ENCODE results near the gene ITPR2. TPM values are rescaled to one million over a fixed set of nuclear protein-coding genes. Genes with fewer than 3 reads are reported as not detected.
"Not testable (repeated sequence)": the region's sequence is repeated elsewhere in the genome, so short reads cannot be mapped to it uniquely, and the experiment has no call there.

Gene ITPR2
- polyA plus RNA-seq, 4 donors = 11.0 to 15.3 (median 14.6) TPM

DNA sequence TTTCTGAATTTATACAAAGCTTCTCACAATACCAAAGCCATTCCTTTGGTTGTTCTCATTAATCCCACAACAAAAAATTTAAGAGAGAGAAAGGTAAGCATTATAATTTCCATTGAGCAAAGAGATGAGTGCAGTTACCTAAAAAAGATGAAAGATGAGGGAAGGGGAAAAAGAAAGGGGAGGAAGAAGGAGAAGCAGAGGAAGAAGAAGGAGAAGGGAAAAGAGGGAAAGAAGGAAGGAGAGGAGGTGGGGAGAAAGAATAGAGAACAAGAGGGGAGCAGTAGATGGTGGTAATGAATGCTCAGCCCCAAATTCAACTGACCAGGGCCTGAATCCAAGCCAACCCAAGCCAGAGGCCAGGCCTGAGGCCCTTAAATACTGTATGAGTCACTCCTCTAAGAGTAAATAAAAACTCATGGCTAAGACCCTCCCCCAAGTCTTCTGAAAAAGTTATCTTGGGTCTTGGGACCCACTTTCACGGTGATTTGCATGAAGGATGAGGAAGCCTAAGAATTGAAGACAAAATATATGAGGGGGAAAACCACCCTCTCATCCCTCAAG, 144.6 kb downstream of the ITPR2 start:
- DNase-seq (ENCODE audit: low read depth in 4 of 4, low spot score in 2 of 4) = no peak

DNA sequence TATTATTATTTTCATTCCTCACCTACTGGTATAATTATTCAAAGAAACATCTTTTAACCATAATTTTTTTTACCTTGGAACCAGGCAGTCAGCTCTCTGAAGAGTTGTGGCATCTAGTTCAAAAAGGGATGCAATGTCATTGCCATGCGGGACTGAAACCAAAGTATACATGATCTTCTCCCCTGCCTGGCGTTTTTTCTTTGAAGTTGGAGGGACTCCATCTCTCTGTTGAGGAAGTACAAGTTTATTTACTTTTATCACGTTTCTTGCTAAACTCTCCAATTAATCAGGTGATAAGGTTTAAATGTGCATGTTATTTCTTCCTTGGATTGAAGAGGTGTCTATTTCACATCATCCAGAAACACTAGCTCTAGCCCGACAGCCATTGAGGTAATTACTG, 146.6 kb downstream of the ITPR2 start:
- DNase-seq (ENCODE audit: low read depth in 4 of 4, low spot score in 2 of 4) = no peak

DNA sequence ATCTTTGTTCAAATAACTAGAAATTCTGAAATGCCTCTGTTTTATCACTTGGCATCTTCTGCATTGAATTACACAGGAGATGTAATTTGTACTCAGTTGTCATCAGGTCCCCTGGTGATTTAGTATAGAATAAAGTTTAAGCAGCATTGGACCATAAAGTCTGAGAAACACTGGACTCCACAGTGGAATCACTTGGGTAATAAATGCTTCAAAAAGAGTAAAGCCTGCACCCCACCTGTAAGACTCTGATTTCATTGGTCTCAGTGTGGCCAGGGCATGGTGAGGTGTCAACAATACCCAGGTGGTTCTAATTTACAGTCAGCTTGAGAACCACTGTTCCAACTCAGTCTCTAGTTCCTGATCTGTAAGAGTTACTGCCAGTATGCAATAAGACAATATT, 148.9 kb downstream of the ITPR2 start:
- DNase-seq (ENCODE audit: low read depth in 4 of 4, low spot score in 2 of 4) = no peak

DNA sequence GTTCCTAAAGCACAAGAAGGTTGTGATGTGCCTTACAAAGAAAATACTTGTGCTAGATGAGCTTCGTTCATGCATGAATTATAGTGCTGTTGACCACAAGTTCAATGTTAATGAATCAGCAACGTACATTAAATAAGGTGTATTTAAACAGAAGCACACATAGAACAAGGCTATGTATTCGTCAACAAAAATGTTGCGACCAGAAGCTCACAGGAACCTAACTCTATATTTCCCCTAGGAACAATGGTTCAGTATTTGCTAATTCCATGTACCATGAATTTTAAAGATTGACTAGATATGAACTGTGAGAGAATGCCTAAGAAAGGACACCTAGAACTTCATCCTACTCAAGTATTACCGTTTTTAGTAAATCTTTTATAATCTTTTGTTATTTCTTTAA, 149.6 kb downstream of the ITPR2 start:
- DNase-seq (ENCODE audit: low read depth in 4 of 4, low spot score in 2 of 4) = no peak

DNA sequence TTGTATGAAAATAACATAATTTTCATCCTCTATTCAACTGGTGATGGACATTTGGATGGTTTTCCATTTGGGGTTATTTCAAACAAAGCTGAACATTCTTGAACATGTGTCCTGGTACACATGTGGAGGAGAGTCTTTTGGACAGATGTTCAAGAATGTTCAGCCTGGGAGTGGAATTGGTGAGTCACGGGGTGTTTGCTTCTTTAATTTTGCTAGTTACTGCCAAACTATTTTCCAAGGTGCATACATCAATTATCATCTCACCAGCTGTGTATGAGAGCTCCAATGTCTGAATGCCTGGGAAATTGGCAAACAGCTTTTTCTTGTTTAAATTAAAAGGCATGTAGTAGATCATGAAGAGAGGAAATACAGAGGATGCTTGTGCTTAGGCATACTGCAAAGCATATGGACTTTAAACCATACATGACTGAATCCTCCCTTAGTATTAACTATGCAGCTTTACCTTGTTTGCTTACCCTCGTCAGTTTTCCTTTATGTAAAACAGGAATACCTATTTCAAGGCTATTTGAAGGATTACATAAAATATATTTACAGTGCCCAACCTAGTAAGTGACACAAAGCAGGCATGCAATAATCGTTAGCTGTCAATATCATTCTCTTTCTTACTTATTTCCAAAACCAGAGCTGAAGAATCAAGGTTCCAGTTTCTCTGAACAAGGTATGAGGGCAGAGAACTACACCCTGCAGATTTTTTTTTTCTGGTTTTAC, 152.1 kb downstream of the ITPR2 start:
- no peak for DNase-seq (ENCODE audit: low read depth in 4 of 4, low spot score in 2 of 4)

DNA sequence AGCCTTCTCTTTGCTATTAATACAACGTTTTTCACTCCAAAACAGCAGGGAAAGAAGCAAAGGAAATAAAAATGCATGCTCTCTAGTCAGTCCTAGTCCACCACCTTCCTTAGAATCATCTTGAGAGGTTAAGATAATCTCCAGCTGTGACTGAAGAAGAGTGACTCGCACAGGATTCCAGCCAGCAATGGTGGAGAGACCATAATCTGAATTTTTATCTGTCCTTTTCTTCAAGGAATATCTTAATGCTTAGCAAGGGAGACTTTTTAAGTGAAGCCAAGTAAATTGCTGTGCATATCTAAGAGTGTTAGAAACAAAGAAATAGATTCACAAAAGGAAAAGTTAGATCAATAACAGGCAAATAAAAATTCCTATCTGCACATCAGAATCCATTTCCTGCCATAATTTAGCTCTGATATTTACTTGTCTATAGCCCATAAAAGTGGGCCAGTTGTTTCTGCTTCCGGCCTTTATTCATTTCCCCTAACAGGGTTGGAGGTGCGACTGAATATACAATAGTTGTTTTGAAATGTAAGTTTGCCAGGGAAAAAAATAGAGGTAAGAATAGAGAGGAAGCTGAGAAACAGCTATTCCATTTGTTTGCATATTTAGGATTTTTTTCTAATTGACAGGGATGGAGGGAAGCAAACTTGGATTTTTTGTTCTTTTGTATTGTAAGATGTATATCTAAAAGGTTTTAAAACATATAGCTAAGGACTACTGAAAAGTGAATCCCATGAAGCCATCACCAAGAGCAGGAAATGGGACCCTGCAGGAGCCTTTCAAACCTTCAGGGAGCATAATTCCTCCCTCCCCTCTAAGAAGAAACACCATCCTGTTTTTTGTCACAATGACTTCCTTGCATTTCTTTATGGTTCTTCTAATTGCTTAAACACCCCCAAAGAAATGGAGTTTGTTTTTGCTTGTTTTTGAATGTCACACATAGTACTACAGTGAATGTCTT, 154.0 kb downstream of the ITPR2 start:
- DNase-seq (ENCODE audit: low read depth in 4 of 4, low spot score in 2 of 4) = no peak

DNA sequence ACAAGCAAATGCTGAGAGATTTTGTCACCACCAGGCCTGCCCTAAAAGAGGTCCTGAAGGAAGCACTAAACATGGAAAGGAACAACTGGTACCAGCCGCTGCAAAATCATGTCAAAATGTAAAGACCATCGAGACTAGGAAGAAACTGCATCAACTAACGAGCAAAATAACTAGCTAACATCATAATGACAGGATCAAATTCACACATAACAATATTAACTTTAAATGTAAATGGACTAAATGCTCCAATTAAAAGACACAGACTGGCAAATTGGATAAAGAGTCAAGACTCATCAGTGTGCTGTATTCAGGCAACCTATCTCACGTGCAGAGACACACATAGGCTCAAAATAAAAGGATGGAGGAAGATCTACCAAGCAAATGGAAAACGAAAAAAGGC, 161.5 kb downstream of the ITPR2 start:
- DNase-seq (ENCODE audit: low read depth in 4 of 4, low spot score in 2 of 4) = not testable (repeated sequence)

DNA sequence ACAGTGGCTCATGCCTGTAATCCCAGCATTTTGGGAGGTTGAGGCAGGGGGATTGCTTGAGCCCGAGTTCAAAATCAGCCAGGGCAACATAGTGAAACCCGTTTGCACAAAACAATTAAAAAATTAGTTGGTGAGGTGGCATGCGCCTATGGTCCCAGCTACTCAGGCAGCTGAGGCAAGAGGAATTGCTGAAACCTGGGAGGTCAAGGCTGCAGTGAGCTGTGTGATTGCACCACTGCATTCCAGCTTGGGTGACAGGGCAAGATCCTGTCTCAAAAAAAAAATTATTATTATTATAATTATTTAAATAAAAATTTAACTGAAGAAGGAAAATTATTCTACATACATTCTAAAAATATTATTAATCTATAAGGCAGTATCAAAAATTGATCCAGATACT, 164.1 kb downstream of the ITPR2 start:
- DNase-seq (ENCODE audit: low read depth in 4 of 4, low spot score in 2 of 4) = no peak

DNA sequence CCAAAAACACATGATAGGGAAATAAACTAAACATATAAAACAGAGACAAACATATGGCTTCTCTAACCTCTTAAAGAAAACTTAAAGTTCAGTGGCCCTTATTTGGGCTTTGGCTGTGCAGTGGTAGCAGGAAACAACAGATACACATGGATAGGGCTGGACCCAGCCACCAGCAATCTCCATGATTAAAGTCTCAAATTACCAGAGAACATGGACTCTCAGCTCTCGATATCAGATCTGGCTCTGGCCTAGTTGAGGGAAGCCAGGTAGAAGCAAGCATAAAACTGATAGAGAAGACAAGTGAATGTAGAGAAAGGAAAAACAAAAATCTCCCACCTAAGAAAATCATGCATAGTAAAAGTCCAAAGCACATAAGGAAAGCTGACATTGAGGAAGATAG, 164.8 kb downstream of the ITPR2 start:
- no peak for DNase-seq (ENCODE audit: low read depth in 4 of 4, low spot score in 2 of 4)

DNA sequence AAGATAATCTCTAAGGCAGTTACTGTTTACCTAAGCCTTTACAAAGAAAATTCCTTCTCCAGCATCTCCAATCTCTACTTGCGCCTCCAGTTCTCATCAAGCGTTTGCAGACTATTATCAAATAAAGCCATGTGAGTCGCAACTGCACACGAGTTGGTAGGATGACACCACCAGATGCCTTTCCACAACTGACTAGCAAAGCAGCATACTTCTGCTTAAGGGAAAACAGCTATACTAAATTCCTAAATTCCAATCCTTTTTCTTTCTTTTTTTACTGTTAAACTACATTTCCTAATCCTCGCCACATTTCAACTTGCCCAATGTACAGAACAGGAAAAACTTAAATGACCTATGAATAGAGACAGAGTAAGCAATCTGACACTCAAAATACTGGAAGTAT, 166.7 kb downstream of the ITPR2 start:
- no peak for DNase-seq (ENCODE audit: low read depth in 4 of 4, low spot score in 2 of 4)

DNA sequence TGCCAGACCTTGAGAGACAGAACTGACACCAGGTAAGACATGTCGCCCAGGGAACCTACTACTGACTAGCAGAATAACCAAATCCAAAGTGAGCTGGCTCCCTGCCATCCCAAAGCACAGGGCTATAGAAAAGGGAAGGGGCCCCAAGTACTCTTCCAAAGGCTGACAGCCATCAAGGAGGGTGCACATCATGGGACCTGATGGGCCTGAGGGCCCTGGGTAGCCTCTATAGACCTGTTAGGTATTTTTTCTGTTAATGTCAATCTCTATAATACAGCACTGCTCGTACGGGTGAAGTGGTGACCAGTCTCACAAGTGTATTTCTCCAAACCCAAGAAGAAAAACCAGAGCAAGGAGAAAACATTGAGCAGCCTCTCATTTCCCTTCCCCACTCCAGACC, 171.6 kb downstream of the ITPR2 start:
- no peak for DNase-seq (ENCODE audit: low read depth in 4 of 4, low spot score in 2 of 4)

DNA sequence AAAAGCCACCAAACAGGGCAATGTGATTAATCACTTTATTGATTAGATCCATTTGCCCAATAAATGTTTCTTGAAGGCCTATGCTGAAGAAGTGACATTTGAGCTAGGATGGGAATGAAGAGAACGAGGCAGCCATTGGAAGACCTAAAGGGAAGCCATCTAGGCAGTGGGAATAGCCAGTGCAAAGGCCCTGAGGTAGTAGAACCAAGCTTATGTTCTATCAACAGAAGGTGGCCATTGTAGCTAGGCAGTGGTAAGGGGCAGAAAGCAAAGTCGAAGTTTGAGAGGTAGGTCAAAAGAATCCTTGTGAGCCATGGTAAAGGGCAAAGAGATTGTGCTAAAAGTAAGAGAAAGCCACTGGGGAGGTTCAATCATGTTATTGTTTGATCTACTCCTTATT, 173.1 kb downstream of the ITPR2 start:
- no peak for DNase-seq (ENCODE audit: low read depth in 4 of 4, low spot score in 2 of 4)

DNA sequence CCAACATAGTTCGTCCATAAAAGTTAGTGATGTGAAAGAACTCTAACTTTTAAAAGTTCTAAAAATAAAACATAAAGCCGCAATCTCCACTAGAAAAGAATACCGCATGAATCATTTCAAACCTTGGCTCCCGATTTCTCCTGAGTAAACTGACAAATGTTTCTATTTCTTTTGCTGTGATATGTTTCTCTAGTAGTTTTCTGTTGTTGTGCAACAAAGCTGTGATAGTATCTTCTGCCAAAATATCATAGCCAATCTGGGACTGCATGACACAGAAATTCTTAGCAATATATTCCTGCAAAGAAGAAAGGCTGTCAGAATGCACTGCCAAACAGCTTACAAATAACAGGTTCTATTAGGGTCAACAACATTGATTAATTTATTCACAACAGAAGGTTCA, 174.0 kb downstream of the ITPR2 start:
- DNase-seq (ENCODE audit: low read depth in 4 of 4, low spot score in 2 of 4) = no peak

DNA sequence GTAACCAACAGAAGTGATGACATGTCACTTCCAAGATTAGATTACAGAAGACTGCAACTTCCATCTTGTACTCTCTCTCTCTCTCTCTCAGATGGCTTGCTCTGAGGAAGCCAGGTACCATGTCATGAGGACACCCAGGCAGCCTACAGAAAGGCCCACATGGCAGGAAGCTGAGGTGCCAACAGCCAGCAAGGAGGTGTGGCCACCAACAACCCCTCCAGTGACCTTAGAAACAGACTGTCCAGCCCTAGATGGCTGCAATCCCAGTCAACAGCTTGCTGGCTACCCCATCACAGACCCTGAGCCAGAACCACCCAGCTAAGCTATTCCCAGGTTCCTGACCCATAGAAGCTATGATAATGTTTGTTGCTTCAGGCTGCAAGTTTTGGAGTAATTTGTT, 178.4 kb downstream of the ITPR2 start:
- DNase-seq (ENCODE audit: low read depth in 4 of 4, low spot score in 2 of 4) = no peak

DNA sequence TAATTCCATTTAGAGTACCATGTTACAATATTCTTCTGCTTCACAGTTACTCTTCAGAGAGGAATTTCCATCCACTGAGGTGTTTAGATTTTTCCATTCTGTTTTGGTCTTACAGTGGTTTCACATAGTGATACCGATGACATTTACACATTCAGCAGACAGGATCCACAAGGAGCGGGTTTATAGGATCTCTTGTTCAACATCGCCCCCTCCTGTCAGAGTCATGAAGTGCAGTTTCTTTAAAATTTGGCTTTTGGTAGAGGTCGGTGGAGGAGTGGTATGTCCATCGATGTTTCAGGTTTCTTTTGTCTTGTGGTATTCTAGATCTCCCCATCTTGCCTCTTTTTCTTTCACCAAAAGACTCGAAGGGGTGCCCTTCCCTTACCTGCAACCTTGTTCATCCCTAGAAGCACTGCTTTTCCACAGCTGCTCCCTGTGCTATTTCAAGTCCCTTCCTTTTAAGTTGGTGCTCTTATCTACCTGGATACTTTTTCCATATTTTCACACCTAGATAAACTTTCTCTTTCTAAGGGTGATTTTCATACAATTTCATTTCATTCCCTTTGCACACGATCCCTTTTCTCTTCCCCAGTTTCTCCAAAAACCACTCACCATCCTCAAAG, 181.3 kb downstream of the ITPR2 start:
- DNase-seq (ENCODE audit: low read depth in 4 of 4, low spot score in 2 of 4) = peak in 1 of 4 donors; percentile 33

DNA sequence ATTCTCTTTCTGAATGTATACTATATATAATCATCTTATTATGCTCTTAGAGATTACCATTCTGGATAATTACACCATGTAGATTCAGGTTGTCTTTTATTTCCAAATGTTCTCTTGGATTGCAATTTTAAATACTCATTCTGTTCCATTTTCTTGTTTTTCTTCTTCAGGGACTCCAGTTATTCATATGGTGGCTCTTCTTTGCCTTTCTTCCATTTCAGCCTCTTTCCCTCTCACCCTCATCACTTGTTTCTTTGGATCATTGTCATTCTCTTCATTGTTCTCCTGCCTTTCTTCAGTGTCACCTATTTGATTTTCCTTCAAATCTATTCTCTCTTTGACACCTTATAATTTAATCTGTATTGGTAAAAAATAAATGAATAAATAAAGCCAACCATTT, 182.0 kb downstream of the ITPR2 start:
- DNase-seq (ENCODE audit: low read depth in 4 of 4, low spot score in 2 of 4) = no peak

DNA sequence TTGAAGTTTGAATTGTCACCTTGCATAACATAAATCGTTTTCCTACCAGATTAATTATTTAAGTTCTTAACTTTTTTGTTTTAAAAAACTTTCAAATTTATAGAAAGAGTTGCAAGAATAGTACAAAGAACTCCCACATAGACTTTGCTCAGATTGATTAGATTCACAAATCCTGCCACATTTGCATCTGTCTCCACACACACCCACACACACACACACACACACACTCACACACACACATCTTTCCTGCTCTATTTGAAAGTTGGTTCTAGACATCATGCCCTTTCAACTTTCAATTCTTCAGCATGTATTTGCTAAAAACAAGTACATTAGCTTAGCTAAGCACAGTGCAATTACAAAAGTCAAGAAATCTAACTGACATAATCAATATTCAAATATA, 184.0 kb downstream of the ITPR2 start:
- no peak for DNase-seq (ENCODE audit: low read depth in 4 of 4, low spot score in 2 of 4)

DNA sequence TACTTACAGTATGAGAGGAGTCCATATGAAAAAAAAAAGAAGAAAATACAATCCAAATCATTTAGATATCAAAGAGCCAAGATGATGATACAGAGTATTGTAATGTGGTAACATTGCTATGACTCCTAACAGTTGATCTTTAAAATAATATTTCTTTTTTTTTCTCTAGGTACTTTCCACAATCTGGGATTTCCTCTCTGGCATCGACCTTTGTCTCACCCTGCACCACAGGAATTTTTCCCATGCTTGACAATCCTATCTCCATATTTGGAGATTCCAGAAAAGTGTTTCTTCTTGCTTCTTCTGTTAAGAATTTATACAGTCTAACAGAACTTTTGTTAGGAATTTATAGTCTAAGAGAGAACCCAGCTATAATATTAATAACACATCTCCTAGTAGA, 184.4 kb downstream of the ITPR2 start:
- no peak for DNase-seq (ENCODE audit: low read depth in 4 of 4, low spot score in 2 of 4)

DNA sequence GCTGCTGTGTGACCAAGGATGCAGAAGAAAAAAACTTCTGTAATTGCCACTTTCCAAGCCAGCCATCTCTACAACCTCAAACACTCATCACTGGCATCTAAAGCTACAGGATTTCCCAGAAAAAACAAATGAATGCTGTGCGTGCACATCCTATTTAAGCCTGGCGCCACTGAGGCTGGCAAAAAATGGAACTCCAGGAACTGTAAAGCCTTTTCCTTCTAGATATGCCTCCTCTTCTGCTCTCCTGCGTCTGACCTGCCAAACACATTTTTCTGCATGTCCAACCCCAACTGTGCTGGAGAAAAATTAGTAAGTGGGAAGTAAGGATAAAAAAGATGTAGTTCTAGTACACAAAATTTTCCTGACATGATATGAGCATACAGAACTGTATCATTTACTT, 184.9 kb downstream of the ITPR2 start:
- no peak for DNase-seq (ENCODE audit: low read depth in 4 of 4, low spot score in 2 of 4)

DNA sequence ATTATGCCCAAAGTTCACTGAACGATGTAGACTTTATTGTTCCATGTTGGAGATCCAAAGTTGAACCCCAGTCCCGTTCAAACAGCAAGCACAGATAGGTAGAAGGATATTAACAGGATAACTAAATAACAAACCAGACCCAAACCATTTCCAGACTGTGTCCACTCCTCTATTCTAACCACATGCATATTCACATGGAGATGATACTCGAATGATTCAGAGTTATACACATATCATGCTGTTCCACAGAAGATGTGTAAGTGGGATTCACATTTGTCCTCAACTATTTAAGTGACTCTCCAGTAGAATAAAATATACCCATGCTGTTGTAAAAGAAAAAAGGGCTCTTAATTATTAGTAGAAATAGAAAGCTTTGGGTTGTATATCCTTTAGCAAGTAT, 185.9 kb downstream of the ITPR2 start:
- DNase-seq (ENCODE audit: low read depth in 4 of 4, low spot score in 2 of 4) = no peak

DNA sequence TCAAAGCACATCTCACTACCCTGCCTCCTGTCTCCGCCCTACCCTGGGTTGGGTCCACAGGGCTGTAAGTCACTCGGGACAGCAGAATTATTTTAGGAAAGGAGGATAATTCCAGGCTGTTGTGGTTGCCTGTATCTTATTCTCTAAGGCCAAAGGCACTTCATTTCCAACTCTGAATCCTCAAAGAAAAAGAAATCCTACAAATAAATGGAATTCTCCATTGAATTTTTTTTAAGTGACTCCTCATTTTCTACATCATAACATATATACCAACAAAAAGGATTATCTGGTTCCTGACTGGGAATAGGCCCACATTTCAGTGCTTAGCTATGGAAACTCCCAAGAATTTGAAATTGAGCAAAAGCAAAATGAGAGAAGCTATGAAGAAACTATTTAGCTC, 186.4 kb downstream of the ITPR2 start:
- no peak for DNase-seq (ENCODE audit: low read depth in 4 of 4, low spot score in 2 of 4)

Data from left renal cortex interstitium (tissue), 4 donors.